DOHH2 (cell line): ENCODE data around the gene MLLT3.

Experiments used
- H3F3A ChIP-seq: fragments of 200-600 bp; sonication (generic), shearing (Covaris generic); 2 replicates; pipeline ENCODE4 v1.6.0; 2016; ENCODE audit warnings: antibody characterized with exemption, mild to moderate bottlenecking; ENCODE audit not compliant: control insufficient read depth, insufficient read depth
- H3K27ac ChIP-seq: fragments of 200-600 bp; sonication (generic); 2 replicates; pipeline ENCODE4 v1.5.1; 2014; ENCODE audit warnings: low read depth, mild to moderate bottlenecking, low read length, moderate library complexity
- H3K27me3 ChIP-seq: fragments of 200-600 bp; sonication (generic); 2 replicates; pipeline ENCODE4 v1.6.1; 2014; ENCODE audit warnings: mild to moderate bottlenecking, low read length, mixed read lengths; ENCODE audit not compliant: control insufficient read depth
- H3K36me3 ChIP-seq: fragments of 200-600 bp; sonication (generic); 2 replicates; pipeline ENCODE4 v1.6.1; 2014; ENCODE audit warnings: mild to moderate bottlenecking, low read length, moderate library complexity, mixed read lengths; ENCODE audit not compliant: control insufficient read depth
- H3K4me1 ChIP-seq: fragments of 200-600 bp; sonication (generic); 2 replicates; pipeline ENCODE4 v1.6.1; 2014; ENCODE audit warnings: mild to moderate bottlenecking, low read length, mixed read lengths; ENCODE audit not compliant: control insufficient read depth
- H3K4me2 ChIP-seq: fragments of 200-600 bp; sonication (generic); 2 replicates; pipeline ENCODE4 v1.6.0; 2014; ENCODE audit warnings: mild to moderate bottlenecking, low read length, moderate library complexity
- H3K4me3 ChIP-seq: fragments of 200-600 bp; sonication (generic); 2 replicates; pipeline ENCODE4 v1.5.1; 2014; ENCODE audit warnings: mild to moderate bottlenecking, low read length, mixed read lengths
- H3K79me2 ChIP-seq: fragments of 200-600 bp; sonication (generic); 2 replicates; pipeline ENCODE4 v1.6.1; 2014; ENCODE audit warnings: mild to moderate bottlenecking, low read length, mixed read lengths; ENCODE audit not compliant: control insufficient read depth
- H3K9me2 ChIP-seq: fragments of 200-600 bp; sonication (generic); replicated peaks from 2 replicates; pipeline ENCODE4 v1.6.1; 2014; ENCODE audit warnings: mild to moderate bottlenecking, low read length, mixed read lengths; ENCODE audit not compliant: control insufficient read depth
- H3K9me3 ChIP-seq: fragments of 200-600 bp; sonication (generic); 2 replicates; pipeline ENCODE4 v1.6.1; 2014; ENCODE audit warnings: antibody characterized with exemption, low read length, mixed read lengths; ENCODE audit not compliant: control insufficient read depth, insufficient read depth
- H4K20me1 ChIP-seq: fragments of 200-600 bp; sonication (generic); 2 replicates; pipeline ENCODE4 v1.6.0; 2014; ENCODE audit warnings: low read depth, mild to moderate bottlenecking, antibody characterized with exemption, low read length, moderate library complexity; ENCODE audit not compliant: control insufficient read depth, insufficient read depth
- EZH2phosphoT487 ChIP-seq: fragments of 200-600 bp; sonication (generic); IDR thresholded peaks from 2 replicates; pipeline ENCODE4 v1.6.1; 2017; ENCODE audit warnings: borderline replicate concordance, mild to moderate bottlenecking, antibody characterized with exemption, low read length, moderate library complexity, mixed read lengths
- TF ChIP-seq, protein P1 (sequence below): fragments of 200-600 bp; sonication (generic); IDR thresholded peaks from one replicate; pipeline ENCODE4 v1.5.1; 2014; ENCODE audit warnings: antibody characterized with exemption, mild to moderate bottlenecking, low read depth, low read length; ENCODE audit not compliant: poor library complexity, severe bottlenecking

The MLLT3 gene

DNA sequence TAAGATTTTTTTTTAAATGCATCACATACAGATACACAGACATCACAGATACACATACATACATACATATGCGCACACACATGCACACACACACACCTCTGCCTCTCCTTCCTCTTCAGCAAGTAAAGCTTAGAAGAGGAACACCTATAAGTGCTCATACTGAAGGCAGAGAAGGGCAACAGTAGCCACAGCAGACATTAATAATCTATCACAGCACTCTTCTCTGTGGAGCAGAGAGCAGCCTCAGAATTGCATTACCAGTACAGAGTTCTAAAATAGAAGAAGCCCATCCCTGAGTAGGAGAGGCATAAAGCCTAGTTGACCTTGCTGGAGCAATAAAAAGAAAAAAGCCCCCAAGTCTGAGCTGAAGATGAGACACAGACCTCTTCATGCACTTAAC lies 110.6 kb downstream of the MLLT3 start:
- no peaks in the 10 kb centered on the region for H3F3A ChIP-seq
- H3K4me1 ChIP-seq: peaks cover 3% of the 10 kb centered on the region; the same call in 1 of the 2 replicates
- no peaks in the 10 kb centered on the region for H3K27me3 ChIP-seq
- no peak overlapping the region for H3K4me3 ChIP-seq
- peaks cover 3% of the 10 kb centered on the region; the same call in 1 of the 2 replicates for H3K79me2 ChIP-seq
- H3K4me2 ChIP-seq: no peak overlapping the region
- no peaks in the 10 kb centered on the region for H4K20me1 ChIP-seq
- TF ChIP-seq EZH2phosphoT487: no peak
- TF ChIP-seq, protein P1, sequence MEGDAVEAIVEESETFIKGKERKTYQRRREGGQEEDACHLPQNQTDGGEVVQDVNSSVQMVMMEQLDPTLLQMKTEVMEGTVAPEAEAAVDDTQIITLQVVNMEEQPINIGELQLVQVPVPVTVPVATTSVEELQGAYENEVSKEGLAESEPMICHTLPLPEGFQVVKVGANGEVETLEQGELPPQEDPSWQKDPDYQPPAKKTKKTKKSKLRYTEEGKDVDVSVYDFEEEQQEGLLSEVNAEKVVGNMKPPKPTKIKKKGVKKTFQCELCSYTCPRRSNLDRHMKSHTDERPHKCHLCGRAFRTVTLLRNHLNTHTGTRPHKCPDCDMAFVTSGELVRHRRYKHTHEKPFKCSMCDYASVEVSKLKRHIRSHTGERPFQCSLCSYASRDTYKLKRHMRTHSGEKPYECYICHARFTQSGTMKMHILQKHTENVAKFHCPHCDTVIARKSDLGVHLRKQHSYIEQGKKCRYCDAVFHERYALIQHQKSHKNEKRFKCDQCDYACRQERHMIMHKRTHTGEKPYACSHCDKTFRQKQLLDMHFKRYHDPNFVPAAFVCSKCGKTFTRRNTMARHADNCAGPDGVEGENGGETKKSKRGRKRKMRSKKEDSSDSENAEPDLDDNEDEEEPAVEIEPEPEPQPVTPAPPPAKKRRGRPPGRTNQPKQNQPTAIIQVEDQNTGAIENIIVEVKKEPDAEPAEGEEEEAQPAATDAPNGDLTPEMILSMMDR: no peak
- no peaks in the 10 kb centered on the region for H3K9me2 ChIP-seq
- H3K36me3 ChIP-seq: no peaks in the 10 kb centered on the region
- no peak overlapping the region for H3K27ac ChIP-seq
- H3K9me3 ChIP-seq: no peaks in the 10 kb centered on the region

DNA sequence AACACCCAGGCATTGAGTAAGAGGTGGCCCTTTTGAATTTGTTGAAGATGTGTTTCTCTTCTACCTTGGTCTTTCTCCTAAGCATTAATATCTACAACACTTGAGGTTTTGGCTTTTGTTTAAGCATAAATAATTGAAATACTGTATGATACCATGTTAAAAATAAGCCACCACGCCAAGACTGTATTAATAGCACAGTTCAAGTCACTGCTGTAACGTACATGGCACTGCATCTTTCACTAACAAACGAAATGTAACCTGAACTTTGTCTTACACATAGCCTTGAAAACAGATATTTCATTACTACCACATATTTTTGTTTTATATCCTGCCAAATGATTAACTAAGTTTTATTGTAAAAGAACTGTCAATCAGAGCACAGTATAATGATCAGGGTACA lies 112.8 kb downstream of the MLLT3 start:
- Histone ChIP-seq H3K27me3 (no peaks in the 10 kb centered on the region), H3F3A (no peaks in the 10 kb centered on the region), H4K20me1 (no peaks in the 10 kb centered on the region), H3K9me3 (no peaks in the 10 kb centered on the region), H3K36me3 (no peaks in the 10 kb centered on the region), H3K4me3 (no peak overlapping the region), H3K79me2 (peaks cover 3% of the 10 kb centered on the region; the same call in 1 of the 2 replicates), H3K4me1 (peaks cover 3% of the 10 kb centered on the region; the same call in 1 of the 2 replicates), H3K4me2 (no peak overlapping the region), H3K27ac (no peak overlapping the region), H3K9me2 (no peaks in the 10 kb centered on the region)
- TF ChIP-seq EZH2phosphoT487: no peak
- TF ChIP-seq, protein P1: no peak

DNA sequence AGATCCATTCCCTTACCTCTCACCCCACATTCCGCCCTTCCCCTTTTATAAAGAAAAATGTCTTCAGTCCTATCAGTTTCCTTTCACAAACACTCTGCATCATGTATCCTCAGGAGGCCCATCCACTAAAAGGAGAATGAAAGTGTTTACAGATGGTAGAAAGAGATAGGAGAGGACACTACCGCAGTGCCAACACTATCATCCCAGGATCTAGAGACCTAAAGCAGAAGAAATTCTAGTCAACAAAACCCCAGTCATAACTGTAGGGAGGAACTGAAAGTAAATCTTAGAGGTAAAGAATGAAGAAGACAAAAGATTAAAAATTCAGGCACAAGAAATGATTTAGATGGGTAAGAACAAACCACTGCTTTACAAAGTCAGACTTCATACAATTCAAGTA lies 114.1 kb downstream of the MLLT3 start:
- Histone ChIP-seq H3K4me2 (no peak overlapping the region), H4K20me1 (no peaks in the 10 kb centered on the region), H3K27ac (no peak overlapping the region)

More for the DNA sequence above, 114.1 kb downstream of the MLLT3 start:
- peaks cover 3% of the 10 kb centered on the region; the same call in 1 of the 2 replicates for H3K79me2 ChIP-seq
- no peaks in the 10 kb centered on the region for H3K36me3 ChIP-seq
- peaks cover 3% of the 10 kb centered on the region; the same call in 1 of the 2 replicates for H3K4me1 ChIP-seq
- no peaks in the 10 kb centered on the region for H3K9me2 ChIP-seq
- no peaks in the 10 kb centered on the region for H3K9me3 ChIP-seq
- H3K4me3 ChIP-seq: no peak overlapping the region
- no peaks in the 10 kb centered on the region for H3K27me3 ChIP-seq
- no peak for TF ChIP-seq EZH2phosphoT487
- TF ChIP-seq, protein P1: no peak
- H3F3A ChIP-seq: no peaks in the 10 kb centered on the region
